HG02642 (cell line): Measurements from ENCODE around the gene SLC51B.
"Not testable (repeated sequence)": the region's sequence is repeated elsewhere in the genome, so short reads cannot be mapped to it uniquely, and the experiment has no call there.

ENCODE experiments used
- ATAC-seq: cut with Tn5 transposase; IDR thresholded peaks from one replicate; pipeline ENCODE4 v1.9.1; 2021; ENCODE audit warnings: mild to moderate bottlenecking; ENCODE audit not compliant: unreplicated experiment, poor library complexity

The SLC51B gene

GRCh38 chr15:65062726-65063125, 17.5 kb downstream of the SLC51B start:
- no peak for ATAC-seq

DNA sequence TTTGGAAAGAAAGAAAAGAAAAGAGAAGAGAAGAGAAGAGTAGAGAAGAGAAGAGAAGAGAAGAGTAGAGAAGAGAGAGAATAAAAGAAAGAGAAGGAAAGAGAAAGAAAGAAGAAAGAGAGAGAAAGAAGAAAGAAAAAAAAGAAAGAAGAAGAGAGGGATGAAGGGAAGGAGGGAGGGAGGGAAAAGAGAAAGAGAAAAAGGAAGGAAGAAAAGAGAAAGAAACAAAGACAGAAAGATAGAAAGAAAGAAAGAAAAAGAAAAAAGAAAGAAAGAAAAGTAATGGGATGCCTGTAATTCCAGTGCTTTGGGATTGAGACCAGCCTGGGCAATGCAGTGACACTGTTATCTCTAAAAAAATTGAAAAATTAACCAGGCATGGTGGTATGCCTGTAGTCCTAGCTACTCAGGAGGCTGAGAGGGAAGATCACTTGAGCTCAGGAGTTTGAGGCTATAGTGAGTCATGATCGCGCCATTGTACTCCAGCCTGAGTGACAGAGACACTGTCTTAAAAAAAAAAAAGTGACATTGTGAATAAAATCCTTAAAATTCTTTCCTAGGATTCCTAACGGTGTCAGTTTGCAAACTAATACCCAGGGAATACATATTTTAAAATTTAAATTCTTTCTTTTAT, 20.9 kb downstream of the SLC51B start:
- ATAC-seq: no peak

- no peak for ATAC-seq
These were observed 21.6 kb downstream of the SLC51B start for GRCh38 chr15:65066635-65067316.

GRCh38 chr15:65067317-65067644, 22.1 kb downstream of the SLC51B start:
- ATAC-seq: no peak

GRCh38 chr15:65067645-65068402, 22.6 kb downstream of the SLC51B start, which contains the start of gene RASL12:
TSS of gene RASL12 (minus strand) at chr15:65067991. CDS start at chr15:65067835, 156 bp downstream.
- ATAC-seq: no peak

DNA sequence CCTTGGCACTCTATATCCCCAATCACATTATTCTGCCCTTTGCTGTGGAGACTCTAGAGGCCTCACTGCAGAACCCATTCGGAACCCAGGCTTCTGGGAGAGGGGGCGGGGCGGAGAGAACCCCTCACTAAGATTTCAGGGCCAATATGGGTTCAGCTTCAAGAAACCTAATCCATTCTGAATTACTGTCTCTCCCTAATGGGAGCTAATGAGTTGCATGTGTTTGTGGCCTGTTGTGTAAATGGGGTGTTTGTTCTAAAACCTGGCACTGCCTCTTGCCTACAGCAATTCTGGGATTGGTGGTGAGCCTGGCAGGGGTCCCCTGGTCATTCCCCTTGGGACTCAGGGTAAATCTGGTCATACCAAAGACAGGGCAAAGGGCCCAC, 23.2 kb downstream of the SLC51B start:
- no peak for ATAC-seq

- ATAC-seq: no peak
These were observed 24.0 kb downstream of the SLC51B start for GRCh38 chr15:65069179-65069578.

DNA sequence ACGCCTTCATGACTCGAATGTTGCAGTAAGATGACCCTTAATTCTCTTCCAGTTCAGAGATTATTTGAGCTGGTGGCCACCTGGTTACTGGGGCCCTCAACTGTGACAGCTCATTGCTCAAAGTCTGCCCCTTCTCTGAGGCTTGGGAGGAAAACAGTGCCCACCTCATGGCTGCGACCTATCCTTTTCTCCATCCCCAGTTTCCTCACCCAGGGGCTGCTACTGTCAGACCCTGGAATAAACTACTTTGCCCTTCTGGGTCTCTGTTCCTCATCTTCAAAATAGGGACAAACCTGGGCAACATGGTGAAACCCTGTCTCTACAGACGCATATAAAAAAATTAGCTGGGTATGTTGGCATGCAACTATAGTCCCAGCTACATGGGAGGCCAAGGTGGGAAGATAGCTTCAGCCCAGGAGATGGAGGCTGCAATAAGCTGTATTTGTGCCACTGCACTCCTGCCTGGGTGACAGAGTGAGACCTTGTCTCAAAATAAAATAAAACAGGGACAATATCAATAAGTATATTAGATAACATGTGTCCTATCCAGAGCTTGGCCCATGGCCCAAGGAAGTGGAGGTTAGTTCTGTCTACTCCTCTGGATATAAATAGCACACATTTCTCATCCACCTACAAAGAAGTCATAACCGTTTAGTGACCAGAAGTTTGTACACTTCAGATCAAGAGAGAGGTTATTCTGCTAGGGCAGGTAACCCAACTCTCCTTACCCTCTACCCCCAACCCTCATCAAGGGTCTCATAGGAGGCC, 24.8 kb downstream of the SLC51B start:
- no peak for ATAC-seq

DNA sequence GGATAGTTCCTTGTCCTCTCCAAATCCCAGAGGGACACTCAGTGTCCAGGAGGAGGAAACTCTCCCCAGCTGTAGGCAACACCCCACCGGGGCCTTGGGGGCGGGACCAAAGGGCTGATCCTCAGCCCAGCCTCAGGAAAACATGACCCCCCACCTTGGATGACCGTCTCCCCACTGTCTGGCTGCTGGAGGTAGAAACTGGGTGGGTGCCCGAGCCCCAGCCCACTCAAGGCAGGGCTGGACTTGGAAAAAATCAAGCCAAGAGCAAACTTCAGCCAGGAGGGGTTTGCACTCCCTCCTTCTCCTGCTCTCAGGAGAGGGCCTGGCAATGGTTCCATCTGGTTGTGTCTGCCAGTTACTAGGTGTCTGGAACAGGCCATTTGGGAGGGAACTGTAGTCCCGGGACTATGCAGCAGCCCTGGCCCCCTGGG, 26.2 kb downstream of the SLC51B start:
- ATAC-seq: no peak

GRCh38 chr15:65072027-65072426, 26.8 kb downstream of the SLC51B start:
- no peak for ATAC-seq

DNA sequence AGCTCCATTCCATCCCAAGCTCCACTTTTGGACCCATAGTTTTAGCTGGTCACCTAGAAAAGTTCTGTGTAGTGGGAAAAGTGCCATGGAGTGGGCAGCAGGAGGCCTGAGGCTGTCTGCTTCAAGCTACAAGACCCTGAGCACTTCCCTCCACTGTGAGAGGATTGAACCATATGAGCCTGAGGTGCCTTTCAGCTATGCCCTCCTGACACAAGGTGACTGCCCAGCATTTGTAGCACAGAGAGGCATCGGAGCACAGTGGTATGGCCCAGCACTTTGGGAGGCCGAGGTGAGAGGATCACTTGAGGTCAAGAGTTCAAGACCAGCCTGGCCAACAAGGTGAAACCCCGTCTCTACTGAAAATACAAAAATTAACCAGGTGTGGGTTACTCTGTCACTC, 27.4 kb downstream of the SLC51B start:
- ATAC-seq: no peak

DNA sequence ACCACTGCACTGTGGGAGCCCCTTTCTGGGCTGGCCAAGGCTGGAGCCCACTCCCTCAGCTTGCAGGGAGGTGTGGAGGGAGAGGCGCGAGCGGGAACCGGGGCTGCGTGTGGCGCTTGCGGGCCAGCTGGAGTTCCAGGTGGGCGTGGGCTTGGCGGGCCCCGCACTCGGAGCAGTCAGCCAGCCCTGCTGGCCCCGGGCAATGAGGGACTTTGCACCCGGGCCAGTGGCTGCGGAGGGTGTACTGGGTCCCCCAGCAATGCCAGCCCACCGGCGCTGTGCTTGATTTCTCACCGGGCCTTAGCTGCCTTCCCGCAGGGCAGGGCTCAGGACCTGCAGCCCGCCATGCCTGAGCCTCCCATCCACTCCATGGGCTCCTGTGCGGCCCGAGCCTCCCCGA, 29.8 kb downstream of the SLC51B start:
- not testable (repeated sequence) for ATAC-seq

DNA sequence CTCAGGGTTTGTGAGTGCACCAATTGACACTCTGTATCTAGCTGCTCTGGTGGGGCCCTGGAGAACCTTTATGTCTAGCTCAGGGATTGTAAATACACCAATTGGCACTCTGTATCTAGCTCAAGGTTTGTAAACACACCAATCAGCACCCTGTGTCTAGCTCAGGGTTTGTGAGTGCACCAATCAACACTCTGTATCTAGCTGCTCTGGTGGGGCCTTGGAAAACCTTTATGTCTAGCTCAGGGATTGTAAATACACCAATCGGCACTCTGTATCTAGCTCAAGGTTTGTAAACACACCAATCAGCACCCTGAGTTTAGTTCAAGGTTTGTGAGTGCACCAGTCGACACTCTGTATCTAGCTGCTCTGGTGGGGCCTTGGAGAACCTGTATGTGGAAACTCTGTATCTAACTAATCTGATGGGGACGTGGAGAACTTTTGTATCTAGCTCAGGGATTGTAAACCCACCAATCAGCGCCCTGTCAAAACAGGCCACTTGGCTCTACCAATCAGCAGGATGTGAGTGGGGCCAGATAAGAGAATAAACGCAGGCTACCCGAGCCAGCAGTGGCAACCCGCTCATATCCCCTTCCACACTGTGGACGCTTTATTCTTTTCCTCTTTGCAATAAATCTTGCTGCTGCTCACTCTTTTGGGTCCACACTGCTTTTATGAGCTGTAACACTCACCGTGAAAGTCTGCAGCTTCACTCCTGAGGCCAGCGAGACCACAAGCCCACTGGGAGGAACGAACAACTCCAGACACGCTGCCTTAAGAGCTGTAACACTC, 30.6 kb downstream of the SLC51B start:
- not testable (repeated sequence) for ATAC-seq

- no peak for ATAC-seq
These were observed 31.5 kb downstream of the SLC51B start, which contains the start of gene KBTBD13 for GRCh38 chr15:65076486-65077290. TSS of gene KBTBD13 (plus strand) at chr15:65076746. CDS start at chr15:65076816, 70 bp downstream.

GRCh38 chr15:65077291-65077980, 32.2 kb downstream of the SLC51B start:
- no peak for ATAC-seq

GRCh38 chr15:65077981-65078352, 32.8 kb downstream of the SLC51B start:
- no peak for ATAC-seq

DNA sequence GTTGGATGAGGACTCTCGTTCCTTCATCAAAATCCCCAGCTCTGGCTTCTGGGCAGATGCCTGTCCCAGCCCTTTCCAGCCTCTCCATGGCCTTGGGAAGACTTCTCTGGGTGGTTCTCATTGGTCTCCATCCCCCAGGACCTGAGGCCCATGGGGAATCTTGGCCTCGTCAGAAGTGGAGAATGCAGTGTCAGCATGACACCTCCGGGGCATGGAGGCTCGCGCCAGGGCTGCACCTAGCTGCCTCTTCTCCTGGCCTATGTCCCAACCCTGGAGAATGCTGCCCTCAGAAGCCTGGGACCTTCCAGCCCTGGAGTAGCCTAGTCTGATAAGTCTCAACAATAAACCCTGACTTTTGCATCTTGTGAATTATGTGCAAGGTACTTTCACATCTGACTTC, 34.4 kb downstream of the SLC51B start:
- no peak for ATAC-seq

- ATAC-seq: no peak
These were observed 36.1 kb downstream of the SLC51B start for GRCh38 chr15:65081270-65081669.
